ENCODE results near the gene ST8SIA4. TPM values are rescaled to one million over a fixed set of nuclear protein-coding genes. Genes with fewer than 3 reads are reported as not detected.
A peak's percentile ranks its signal among the peaks of the same experiment; 100 is the strongest.

ST8SIA4 gene, protein sequence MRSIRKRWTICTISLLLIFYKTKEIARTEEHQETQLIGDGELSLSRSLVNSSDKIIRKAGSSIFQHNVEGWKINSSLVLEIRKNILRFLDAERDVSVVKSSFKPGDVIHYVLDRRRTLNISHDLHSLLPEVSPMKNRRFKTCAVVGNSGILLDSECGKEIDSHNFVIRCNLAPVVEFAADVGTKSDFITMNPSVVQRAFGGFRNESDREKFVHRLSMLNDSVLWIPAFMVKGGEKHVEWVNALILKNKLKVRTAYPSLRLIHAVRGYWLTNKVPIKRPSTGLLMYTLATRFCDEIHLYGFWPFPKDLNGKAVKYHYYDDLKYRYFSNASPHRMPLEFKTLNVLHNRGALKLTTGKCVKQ
- polyA plus RNA-seq (2014; cell fraction: cytosol; rRNA removed) = 9.1 and 10.3 TPM in 2 replicates
- polyA plus RNA-seq (2014; cell fraction: nucleus; rRNA removed) = 3.7 and 4.0 TPM in 2 replicates

DNA sequence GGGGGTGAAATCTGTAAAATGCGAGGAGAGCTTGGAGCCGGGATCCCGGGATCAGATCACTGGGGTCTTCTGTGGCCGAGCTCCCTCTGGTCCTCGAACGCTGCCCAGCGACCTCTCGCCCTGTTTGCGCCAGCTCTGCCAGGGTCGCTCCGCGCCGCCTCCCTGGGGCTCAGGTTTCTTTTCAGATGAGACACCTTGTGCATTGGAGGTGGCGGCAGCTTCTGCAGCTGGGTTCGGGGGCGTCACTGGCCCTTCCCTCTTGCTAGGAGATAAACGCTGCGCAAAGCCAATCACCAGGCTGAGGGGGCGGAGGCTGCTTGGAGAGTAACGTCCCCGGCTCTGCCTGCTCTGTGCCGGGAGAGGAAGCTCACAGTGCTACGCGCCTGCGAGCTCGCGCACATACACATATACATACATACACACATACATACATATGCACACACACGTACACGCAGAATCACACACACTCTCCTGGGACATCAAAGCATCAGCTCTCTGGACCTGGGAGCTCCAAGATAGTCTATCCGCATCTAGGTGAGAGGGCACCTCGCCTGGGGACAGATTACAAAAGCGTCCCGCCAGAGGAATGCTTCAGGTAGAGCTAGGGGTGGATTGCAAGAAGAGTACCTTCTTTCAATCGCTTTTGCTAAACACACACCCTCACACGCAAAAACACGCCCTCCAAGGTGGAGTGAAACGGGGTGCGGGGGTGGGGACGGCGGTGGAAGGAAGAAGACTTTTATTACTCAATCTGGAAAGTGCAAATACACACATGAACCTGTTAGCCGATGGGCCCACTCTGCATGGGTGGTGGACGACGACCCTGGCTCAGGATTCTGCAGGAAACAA is at the start of gene ST8SIA4:
TSS of gene ST8SIA4 (minus strand) at position 244 of the 849 bp plus-strand sequence. CDS start 327 bp downstream, outside the sequence.
- DNase-seq (ENCODE audit: low spot score) = peak; percentile 93

DNA sequence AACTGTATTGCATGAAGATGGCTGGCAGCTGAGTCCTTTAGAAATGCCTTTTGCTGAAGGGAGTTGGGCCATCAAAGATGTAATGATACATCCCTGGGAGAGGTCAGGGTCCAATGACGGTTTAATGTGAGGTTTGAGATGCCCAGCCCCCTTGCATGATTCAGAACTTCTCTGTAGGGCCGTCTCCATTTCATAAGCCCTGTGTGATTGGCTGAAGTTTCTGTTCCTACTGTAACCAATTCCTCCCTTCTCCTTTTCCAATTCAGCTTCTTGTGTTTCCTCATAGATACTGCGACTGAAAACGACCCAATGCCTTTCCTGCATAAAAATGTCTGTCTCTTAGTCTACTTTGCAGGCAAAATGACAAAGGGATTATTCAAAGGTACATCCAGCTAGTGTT is 47.9 kb upstream of the ST8SIA4 start:
- DNase-seq (ENCODE audit: low spot score) = no peak

DNA sequence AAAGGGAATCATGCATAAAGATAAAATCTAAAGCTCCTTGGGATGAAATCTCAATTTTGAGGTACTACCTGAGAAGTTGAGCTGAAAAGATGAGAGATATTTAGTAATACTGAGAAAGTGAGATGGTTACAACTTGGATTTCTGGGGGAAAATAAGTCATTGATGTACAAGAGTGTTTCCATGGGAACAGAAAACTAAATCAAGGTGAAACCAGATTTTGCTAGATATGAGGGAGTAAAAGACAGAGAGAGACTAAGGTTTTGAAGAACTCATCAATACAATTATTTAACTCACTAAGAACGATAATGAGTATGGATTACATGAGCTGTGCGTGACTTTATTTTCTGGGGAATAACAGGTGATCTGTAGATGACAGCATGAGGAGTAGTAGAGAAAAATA is 10.2 kb upstream of the ST8SIA4 start:
- DNase-seq (ENCODE audit: low spot score) = no peak

DNA sequence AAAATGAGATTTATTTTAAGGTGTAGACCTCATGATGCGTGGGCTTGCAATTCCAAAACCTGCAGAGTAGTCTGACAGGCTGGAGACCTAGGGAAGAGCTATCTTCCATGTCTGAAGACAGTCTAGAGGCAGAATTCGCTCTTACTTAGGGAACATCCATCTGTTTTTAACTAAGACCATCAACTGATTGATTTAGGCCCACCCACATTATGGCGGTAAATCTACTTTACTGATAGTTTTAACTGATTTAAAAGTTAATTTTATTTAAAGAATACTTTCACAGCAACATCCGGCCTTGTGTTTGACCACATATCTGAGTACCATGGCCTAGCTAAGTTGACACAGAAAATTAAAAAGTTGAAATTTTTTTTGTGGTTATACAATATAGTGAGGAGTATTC is 6.0 kb upstream of the ST8SIA4 start:
- DNase-seq (ENCODE audit: low spot score) = no peak

DNA sequence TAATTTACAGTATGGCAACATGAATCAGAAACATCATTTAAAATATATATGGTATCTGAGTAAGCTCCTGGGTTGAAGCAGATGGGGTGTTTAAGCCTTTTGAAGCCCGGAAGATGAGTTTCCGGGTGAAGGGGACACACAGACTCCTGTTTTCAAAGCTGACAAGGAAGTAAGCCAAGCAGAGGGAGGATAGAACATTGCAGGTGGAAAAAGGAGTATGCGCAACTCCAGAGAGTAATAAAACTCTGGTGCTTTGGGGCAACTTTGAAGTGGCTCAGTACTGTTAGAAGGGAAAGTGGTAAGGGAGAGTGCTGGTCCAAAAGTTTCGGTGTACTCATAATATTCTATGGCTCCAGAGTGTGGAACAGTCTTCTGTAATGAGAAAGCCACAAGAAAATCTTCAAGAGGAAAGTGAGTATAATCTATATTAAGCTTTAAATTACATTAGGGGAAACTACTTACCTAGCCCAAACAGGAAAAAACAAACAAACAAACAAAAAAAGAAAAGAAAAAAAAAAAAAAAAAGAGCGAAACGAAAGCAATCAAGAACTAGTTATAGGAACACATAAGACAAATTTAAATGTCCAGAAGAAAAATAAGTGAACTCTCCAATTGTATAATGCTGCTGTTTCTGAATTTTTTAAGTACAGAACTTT is 2.3 kb upstream of the ST8SIA4 start:
- DNase-seq (ENCODE audit: low spot score) = no peak

DNA sequence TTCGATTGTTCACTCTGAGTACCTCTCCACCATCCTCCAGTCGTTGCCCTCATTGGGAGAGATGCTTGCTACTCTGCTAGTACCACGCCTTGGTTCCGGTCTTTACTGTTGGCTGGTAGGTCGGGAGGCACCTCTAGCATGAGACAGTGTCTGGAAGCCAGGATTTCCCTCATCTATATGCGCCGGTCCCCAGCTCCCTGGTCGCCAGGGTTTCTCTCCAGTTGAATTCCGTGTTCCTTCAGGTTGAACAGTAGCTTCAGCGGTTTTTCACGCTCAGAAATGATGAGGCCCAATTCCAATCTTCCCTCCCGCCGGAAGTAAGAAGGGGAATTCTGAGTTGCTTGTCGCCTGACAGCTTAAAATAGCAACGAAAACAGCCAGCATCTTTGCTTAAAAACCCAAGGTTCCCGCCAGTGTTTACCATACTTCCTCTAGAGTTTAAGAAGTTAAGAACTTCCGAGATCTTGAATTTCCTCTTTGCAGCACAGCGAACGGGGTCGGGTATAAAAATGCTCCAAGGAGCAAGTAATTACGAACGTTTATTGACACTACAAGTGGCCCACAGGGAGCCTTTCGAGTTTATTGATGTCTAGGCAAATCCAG is 1.3 kb upstream of the ST8SIA4 start:
- no peak for DNase-seq (ENCODE audit: low spot score)

DNA sequence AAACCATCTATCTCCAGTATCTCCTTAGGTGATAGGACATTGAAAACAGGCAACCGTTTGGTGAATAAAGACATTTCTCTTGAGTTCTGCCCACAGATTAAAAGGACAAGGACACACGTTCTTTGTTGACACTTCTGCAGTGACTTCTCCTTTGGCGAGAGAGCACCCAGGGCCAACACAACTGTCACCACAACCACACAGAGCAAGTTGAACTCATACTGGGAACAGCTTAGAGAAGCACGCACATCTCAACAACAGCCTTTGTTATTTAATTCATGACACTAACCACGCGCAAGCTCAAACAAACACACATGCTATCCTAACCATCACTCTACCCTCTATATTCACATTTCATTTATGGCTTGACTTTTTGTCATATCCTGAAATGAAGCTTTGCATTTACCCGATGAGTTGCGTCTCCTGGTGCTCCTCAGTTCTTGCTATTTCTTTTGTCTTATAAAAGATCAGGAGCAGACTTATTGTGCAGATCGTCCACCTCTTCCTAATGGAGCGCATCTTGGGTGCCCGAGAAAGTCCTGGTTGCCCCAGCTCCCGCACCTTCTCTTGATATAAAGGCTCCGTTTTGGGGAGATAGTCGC is 543 bp downstream of the ST8SIA4 start:
- DNase-seq (ENCODE audit: low spot score) = peak; percentile 32

DNA sequence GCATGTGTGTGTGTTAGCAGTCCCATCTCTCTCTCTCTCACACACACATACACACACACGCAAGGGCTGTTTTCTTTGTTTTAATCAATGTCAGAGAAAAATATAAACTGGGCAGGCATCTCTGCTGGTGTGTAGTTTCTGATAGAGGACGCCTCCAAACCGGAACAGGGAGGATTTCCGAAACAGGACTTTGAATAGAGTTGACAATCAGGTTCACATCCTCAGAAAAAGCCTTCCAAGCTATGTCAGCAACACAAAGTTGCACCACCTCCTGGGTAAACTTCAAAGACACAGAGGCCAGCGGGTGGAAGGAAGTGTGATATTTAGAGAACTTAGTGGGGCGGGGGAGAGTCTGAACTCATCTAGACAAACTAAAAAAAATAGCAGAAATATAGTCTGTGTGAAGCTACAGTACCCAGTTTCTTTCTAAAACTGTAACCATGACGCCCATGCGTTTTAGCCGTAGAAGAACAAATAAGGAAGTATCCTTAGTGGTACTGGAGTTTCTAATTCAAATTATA is 1.2 kb downstream of the ST8SIA4 start:
- no peak for DNase-seq (ENCODE audit: low spot score)

DNA sequence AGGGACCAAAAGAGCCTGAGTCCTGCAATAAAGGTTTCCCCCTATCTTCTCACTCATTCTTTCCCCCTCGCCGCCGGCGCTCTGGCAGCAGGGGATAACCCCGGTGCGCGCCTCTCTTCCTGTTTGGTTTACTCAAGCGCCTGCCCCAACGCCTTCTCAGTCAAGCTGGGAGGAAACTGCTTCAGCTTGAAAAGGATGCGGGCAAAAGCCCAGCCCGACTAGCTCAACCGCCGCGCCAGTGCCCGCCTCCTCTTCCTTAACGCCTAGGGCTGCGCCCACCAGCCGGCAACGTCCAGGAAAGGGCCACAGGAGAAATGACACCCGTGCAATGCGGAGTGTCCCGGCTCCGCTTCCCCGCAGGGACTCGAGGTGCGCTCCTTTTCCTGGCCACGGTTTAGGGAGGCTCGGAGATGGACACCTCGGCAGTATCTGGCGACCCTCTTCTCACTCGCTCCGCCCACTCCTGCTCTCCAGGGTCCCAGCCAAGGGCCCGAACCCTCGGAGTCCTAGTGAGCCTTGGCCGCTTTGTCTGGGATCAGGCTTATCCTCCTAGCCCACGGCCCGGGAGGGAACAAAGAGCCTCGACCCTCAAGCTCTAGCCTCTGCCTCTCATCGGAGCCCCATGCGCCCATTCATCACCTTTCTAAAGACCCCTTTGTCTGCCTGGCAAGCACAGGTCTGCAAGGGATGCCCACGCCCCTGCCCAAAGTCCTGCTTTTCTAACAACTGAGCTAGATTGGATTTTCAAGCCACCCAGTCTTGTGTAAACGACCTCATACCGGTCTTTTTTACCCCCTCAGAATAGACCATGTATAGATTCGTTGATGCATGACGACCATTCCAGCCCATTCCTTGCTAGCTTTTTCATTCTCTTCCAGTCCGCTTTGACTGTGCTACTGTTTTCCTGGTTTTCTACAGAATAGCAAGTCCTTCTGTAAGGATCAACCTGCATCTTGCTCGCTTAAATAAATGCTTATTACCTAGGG is 2.0 kb downstream of the ST8SIA4 start:
- peak; percentile 87 for DNase-seq (ENCODE audit: low spot score)

DNA sequence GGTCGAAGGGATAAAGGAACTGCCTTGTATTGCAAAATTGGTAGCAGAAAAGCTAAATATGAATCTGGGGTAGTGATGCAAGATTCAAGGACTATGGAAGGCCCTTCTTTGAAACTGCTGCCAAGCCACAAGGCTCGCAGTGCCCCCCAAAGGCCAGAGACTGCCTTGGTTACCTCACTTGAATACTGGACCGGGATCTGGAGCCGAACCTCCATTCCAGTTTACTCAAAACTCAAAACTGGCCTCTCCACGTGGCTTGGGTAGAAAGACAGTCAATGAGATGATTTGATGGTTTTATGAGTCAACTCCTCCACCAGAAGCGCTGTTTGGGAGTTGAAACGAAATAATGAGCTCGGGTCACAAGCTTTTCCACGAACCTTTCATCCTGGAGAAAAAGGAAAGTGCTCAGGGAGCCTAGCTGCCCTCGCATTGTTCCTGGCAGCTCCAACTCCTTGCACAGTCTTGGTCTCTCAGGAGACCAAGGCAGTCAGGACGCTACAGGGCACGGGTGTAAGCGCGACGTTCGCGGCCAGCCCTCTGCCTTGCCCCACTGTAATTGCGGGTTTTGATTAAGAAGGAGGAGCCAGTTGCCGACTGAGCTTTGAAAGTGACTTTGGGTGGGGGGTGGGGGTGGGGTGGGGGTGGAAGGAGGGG is 2.8 kb downstream of the ST8SIA4 start:
- no peak for DNase-seq (ENCODE audit: low spot score)

DNA sequence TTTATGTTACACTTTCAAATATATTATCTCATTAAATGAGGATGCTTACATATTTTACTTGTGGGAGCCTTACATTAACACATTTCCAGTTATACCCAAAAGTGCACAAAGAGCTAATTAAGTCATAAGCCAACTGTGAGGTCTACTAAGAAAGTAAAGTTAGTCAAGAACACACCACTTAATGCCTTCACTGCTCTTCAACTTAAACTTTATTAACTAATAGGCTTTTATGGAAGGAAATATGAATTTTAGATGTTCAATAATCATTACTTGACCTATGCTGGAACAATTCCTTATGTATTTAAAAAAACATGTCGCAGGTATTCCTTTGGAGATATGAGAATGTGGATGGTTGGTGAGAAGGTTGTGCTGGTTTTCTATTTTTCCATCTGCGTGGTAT is 3.4 kb downstream of the ST8SIA4 start:
- no peak for DNase-seq (ENCODE audit: low spot score)

DNA sequence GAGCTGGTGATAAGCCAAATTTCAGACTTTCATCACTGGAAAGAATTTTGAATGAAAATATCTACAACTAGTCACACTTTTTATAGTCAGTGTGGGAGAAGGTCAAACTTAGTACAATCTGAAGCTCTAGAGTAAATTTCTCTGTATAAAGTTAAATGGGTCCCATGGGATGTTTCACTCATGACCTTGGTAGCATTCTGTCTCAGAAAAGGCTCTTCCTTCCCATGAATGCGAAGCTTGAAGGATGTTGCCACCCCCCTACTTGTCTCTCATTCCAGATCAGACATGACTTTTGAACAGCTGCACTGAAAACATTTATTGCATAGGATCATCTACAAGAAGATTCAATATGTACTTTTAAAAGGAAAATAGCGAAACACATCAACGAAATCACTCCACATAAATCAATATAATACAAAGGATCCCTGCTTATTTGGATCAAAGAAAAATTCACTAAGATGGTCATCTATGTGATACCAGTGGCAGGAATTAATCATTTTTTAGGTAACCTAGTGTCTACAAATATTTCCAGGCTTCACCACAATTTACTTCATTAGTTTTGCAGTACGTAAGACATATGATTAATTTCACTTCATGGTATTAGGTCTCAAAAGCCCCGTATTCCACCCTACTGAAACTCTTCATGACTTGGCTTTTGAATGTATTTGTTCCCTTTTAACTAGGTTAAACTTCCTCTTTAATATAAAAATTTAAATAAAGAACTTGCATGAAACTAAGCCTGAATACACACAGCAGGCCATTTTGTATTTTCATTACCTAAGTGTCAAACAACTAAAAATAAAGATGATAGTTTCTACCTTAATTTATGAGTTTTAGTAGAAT is 4.4 kb downstream of the ST8SIA4 start:
- DNase-seq (ENCODE audit: low spot score) = no peak

DNA sequence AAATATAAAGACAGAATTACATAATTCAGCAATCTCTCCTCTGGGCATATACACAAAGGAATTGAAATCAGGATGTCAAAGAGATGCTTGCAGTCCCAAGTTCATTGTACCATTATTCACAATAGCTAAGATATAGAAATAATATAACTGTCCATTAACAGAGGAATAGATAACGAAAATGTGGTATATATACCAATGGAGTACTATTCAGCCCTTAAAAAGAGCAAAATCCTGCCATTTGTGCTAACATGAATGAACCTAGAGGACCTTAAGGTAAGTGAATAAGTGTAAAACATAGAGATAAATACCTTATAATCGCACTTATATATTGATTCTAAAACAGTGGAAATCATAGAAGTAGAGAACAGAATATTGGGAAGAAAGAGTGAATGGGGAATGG is 7.0 kb downstream of the ST8SIA4 start:
- no peak for DNase-seq (ENCODE audit: low spot score)

DNA sequence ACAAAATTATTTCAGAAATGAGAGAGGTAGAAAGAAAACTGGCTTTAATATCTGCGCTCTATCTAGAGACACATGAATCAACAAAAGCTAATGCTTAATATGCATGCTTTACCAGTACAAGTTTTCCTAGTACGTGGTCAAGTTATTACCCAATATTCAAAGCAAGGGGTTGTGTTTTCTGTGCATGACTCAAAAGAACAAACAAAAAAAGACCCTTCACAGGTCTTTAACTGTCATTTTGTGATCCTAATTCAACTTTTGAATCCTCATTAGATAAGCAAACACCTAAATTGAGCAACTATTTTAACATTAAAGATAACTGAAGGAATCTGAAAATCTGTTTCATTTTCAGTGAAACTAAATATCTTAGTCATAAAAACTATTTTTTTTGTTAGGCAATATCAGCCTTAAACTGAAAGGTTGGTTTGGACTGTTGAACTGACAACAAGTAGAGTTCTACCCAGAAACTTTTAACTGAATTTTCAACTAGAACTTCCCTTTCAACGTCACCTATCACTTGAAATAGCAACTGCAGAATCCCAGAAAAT is 12.5 kb downstream of the ST8SIA4 start:
- DNase-seq (ENCODE audit: low spot score) = no peak

DNA sequence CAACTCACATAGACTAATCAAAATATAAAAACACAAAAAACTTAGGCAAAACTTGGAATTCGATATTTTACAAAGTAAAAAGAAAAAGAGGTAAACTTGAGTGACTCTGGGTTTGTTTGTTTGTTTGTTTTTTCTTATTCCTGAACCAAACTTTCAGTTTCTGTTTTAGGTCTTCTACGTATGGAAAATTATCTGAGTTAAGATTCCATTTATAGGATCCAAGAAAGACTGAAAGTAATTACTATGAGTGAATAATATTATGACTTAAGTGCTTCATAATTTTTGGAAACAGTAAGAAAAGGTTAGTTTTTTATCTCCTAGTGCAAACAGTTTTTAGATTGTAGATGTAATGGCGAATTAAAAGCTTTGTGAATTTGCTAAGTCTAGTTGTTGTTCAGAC is 13.2 kb downstream of the ST8SIA4 start:
- DNase-seq (ENCODE audit: low spot score) = no peak

DNA sequence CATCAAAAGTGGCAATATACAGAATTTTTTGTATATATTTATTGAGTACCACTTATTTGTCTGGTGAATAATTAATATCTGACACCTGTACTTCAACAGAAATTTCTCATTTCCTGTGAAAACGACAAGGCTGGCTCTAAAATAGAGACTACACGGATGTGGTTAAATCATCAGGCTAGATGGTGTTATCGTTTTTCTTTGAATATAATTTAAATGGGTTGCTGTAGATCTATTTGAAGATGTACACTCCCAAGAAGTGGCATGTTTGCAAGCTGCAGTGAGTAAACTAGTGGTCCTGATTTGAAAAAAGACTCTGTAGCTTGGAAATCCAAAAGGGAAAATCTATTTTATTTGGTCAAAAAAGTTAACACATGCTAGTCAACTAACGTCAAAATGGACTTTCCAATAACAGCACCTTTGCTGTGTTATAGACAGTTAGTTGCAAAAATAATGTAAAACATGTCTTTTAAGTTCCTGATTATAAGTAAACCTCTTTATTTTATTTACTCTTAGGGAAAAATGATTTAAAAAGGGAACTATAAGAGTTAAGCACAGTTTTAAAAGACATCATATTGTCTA is 13.8 kb downstream of the ST8SIA4 start:
- DNase-seq (ENCODE audit: low spot score) = no peak

DNA sequence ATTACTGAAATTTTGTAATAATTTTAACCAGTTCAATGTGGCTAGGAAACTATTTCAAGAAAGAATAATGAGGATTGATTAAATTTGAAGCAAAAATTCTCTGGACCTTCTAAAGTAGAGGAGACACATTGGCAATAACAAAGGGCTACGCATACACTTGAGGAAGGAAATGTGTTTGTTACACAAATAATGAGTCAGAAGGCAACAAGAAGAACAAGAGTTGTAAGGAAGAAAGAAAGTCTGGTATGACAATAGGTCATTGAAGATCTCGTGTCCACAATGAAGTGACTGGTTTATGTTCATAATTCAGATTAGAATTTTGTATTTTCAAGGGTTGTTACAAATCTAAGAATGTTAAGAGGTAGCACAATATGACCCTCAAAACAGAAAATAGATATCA is 25.8 kb downstream of the ST8SIA4 start:
- no peak for DNase-seq (ENCODE audit: low spot score)

All from SK-N-DZ (cell line).